ENCODE measurements around the gene FOXP4.

GRCh38 chr6:41519305-41519744, 26.9 kb upstream of the FOXP4 start:
- TF ChIP-seq ZBTB33 (IDR thresholded peaks at IDR 0.05): no peak
- no peak for TF ChIP-seq MAX (IDR thresholded peaks at IDR 0.05)
- no peak for TF ChIP-seq JUND (IDR thresholded peaks at IDR 0.05)
- no peak for TF ChIP-seq CTCF (IDR thresholded peaks at IDR 0.05; ENCODE audit: low read depth, low read length, missing input control)
- TF ChIP-seq TAF1 (conservative IDR thresholded peaks at IDR 0.05): no peak
- TF ChIP-seq REST (IDR thresholded peaks at IDR 0.05): no peak
- no peak for TF ChIP-seq RAD21 (IDR thresholded peaks at IDR 0.05)
- TF ChIP-seq GABPA (IDR thresholded peaks at IDR 0.05 in 1 of 2, conservative IDR thresholded peaks at IDR 0.05 in 1 of 2): no peak
- TF ChIP-seq FOXA1 (IDR thresholded peaks at IDR 0.05): no peak
- TF ChIP-seq YY1 (IDR thresholded peaks at IDR 0.05): no peak

Measured in liver (tissue), 3 donors.